Lower lobe of right lung (tissue), 2 donors: ENCODE measurements around the gene MYB. TPM values are rescaled to one million over a fixed set of nuclear protein-coding genes. Genes with fewer than 3 reads are reported as not detected.
"Not testable (repeated sequence)": the region's sequence is repeated elsewhere in the genome, so short reads cannot be mapped to it uniquely, and the experiment has no call there.

ENCODE experiments used
- ATAC-seq, 2 donors: fragments of 200-7000 bp; cut with Tn5 transposase; one replicate each; pipeline ENCODE4 v1.9.1; 2020 to 2022; ENCODE audit warnings: mild to moderate bottlenecking in 2 of 2, moderate library complexity in 2 of 2
- DNase-seq: peaks from one replicate; pipeline ENCODE4 v3.0.0-alpha.2; 2020
- H3K27ac ChIP-seq: fragments of 200-600 bp; one replicate; pipeline ENCODE4 v1.8.0; 2022
- H3K27me3 ChIP-seq: fragments of 200-600 bp; one replicate; pipeline ENCODE4 v1.8.0; 2022; ENCODE audit warnings: low read depth
- H3K36me3 ChIP-seq: fragments of 200-600 bp; one replicate; pipeline ENCODE4 v1.8.0; 2022; ENCODE audit warnings: mild to moderate bottlenecking
- H3K4me1 ChIP-seq: fragments of 200-600 bp; one replicate; pipeline ENCODE4 v1.8.0; 2022
- H3K4me3 ChIP-seq: fragments of 200-600 bp; one replicate; pipeline ENCODE4 v1.8.0; 2022; ENCODE audit warnings: mild to moderate bottlenecking
- H3K9me3 ChIP-seq: fragments of 200-600 bp; one replicate; pipeline ENCODE4 v1.8.0; 2022
- CTCF ChIP-seq: fragments of 200-600 bp; IDR thresholded peaks from one replicate; pipeline ENCODE4 v1.8.0; 2022; ENCODE audit warnings: antibody characterized with exemption, mild to moderate bottlenecking
- intact Hi-C: fragments of 100-400 bp; cut with DNase I; formaldehyde crosslinking; loops from one replicate; pipeline ENCODE4 v1.11.0; 2022
- total RNA-seq: library from RNA; stranded (reverse); fragmentation: NEBNext Ultra II Directional; extraction: Animal tissue kit (Norgen Biotek cat#: 25700); gene quantifications from one replicate; pipeline ENCODE4 v1.2.1, GENCODE V29; 2021
- donor health status: DM: no; HTN: yes; CAD: no; lungs with severe emphysema.

Gene MYB
- total RNA-seq, 1 donor from 2014 or later = 6.1 TPM

GRCh38 chr6:135159531-135159930 lies 21.6 kb upstream of the MYB start:
- Histone ChIP-seq H3K4me1 (no peaks in the 10 kb centered on the region), H3K36me3 (no peaks in the 10 kb centered on the region), H3K27ac (no peak overlapping the region), H3K9me3 (no peaks in the 10 kb centered on the region), H3K4me3 (no peak overlapping the region), H3K27me3 (no peaks in the 10 kb centered on the region)
- intact Hi-C loops = no loop called here
- no peak for TF ChIP-seq CTCF
- DNase-seq = no peak
- no peak for ATAC-seq

GRCh38 chr6:135161411-135162395 lies 19.4 kb upstream of the MYB start:
- Histone ChIP-seq H3K4me3 (no peak overlapping the region), H3K36me3 (no peaks in the 10 kb centered on the region), H3K9me3 (no peaks in the 10 kb centered on the region), H3K27me3 (no peaks in the 10 kb centered on the region), H3K4me1 (no peaks in the 10 kb centered on the region), H3K27ac (no peak overlapping the region)
- TF ChIP-seq CTCF = no peak
- no peak for DNase-seq
- no peak for ATAC-seq
- intact Hi-C loops = no loop called here

GRCh38 chr6:135162678-135163439 lies 18.2 kb upstream of the MYB start:
- DNase-seq = no peak
- TF ChIP-seq CTCF = peak; percentile 74
- no peak overlapping the region for H3K4me3 ChIP-seq

GRCh38 chr6:135163440-135163738 lies 17.7 kb upstream of the MYB start:
- Histone ChIP-seq H3K36me3 (no peaks in the 10 kb centered on the region), H3K9me3 (no peaks in the 10 kb centered on the region), H3K27ac (no peak overlapping the region), H3K4me3 (no peak overlapping the region), H3K4me1 (no peaks in the 10 kb centered on the region), H3K27me3 (no peaks in the 10 kb centered on the region)
- TF ChIP-seq CTCF = no peak
- intact Hi-C loops = no loop called here
- no peak for DNase-seq
- ATAC-seq = no peak

More at GRCh38 chr6:135162678-135163439, 18.2 kb upstream of the MYB start:
- ATAC-seq = no peak
- Histone ChIP-seq H3K27me3 (no peaks in the 10 kb centered on the region), H3K9me3 (no peaks in the 10 kb centered on the region), H3K4me1 (no peaks in the 10 kb centered on the region), H3K27ac (no peak overlapping the region), H3K36me3 (no peaks in the 10 kb centered on the region)
- intact Hi-C loops = no loop called here

- H3K27me3 ChIP-seq, H3K4me1 ChIP-seq, H3K36me3 ChIP-seq, intact Hi-C loops, H3K4me3 ChIP-seq, H3K27ac ChIP-seq, ATAC-seq, H3K9me3 ChIP-seq, DNase-seq: not testable (repeated sequence)
Measured at GRCh38 chr6:135164387-135164786, 16.7 kb upstream of the MYB start.

- no peaks in the 10 kb centered on the region for H3K9me3 ChIP-seq
- H3K27ac ChIP-seq = no peak overlapping the region
- no peak for ATAC-seq
- no peak overlapping the region for H3K4me3 ChIP-seq
- no peak for TF ChIP-seq CTCF
- no peaks in the 10 kb centered on the region for H3K36me3 ChIP-seq
- intact Hi-C loops = no loop called here
- H3K4me1 ChIP-seq = no peaks in the 10 kb centered on the region
- H3K27me3 ChIP-seq = no peaks in the 10 kb centered on the region
- no peak for DNase-seq
Measured at GRCh38 chr6:135165031-135165430, 16.1 kb upstream of the MYB start.
